Hepatocyte (in vitro differentiated cells): ENCODE measurements around the gene TBPL1. TPM values are rescaled to one million over a fixed set of nuclear protein-coding genes. Genes with fewer than 3 reads are reported as not detected.

ENCODE experiments used
- DNase-seq: peaks from one replicate; pipeline ENCODE4 v3.0.0-alpha.2; 2016; ENCODE audit warnings: low spot score
- H2AFZ ChIP-seq: fragments of 200-600 bp; sonication (generic); 2 replicates; pipeline ENCODE4 v1.6.0; 2016; ENCODE audit warnings: antibody characterized with exemption, mild to moderate bottlenecking
- H3K27ac ChIP-seq: fragments of 200-600 bp; sonication (generic); 2 replicates; pipeline ENCODE4 v1.5.1; 2016; ENCODE audit warnings: mild to moderate bottlenecking
- H3K27me3 ChIP-seq: fragments of 200-600 bp; sonication (generic); 2 replicates; pipeline ENCODE4 v1.6.1; 2016
- H3K36me3 ChIP-seq: fragments of 200-600 bp; sonication (generic); replicated peaks from 2 replicates; pipeline ENCODE4 v1.5.1; 2016; ENCODE audit warnings: low read depth; ENCODE audit not compliant: insufficient read depth
- H3K4me1 ChIP-seq: fragments of 200-600 bp; sonication (generic); 2 replicates; pipeline ENCODE4 v1.5.1; 2016; ENCODE audit warnings: mild to moderate bottlenecking, moderate library complexity; ENCODE audit not compliant: insufficient read depth
- H3K4me2 ChIP-seq: fragments of 200-600 bp; sonication (generic); 2 replicates; pipeline ENCODE4 v1.6.0; 2016
- H3K4me3 ChIP-seq: fragments of 200-600 bp; sonication (generic); 2 replicates; pipeline ENCODE4 v1.5.1; 2016; ENCODE audit warnings: mild to moderate bottlenecking
- H3K79me2 ChIP-seq: fragments of 200-600 bp; sonication (generic); 2 replicates; pipeline ENCODE4 v1.6.0; 2017; ENCODE audit warnings: mild to moderate bottlenecking
- H3K9me2 ChIP-seq: fragments of 200-600 bp; sonication (generic); replicated peaks from 2 replicates; pipeline ENCODE4 v1.6.0; 2017; ENCODE audit warnings: mild to moderate bottlenecking; ENCODE audit not compliant: insufficient read depth
- H3K9me3 ChIP-seq: fragments of 200-600 bp; sonication (generic); 2 replicates; pipeline ENCODE4 v1.5.1; 2016; ENCODE audit warnings: low read depth, mild to moderate bottlenecking
- H4K20me1 ChIP-seq: fragments of 200-600 bp; sonication (generic); 2 replicates; pipeline ENCODE4 v1.6.0; 2016; ENCODE audit warnings: mild to moderate bottlenecking; ENCODE audit not compliant: insufficient read depth, poor library complexity, severe bottlenecking
- CTCF ChIP-seq: fragments of 200-600 bp; sonication (generic); IDR thresholded peaks from 2 replicates; pipeline ENCODE4 v1.5.1; 2016; ENCODE audit warnings: antibody characterized with exemption, mild to moderate bottlenecking; ENCODE audit not compliant: poor library complexity
- EZH2 ChIP-seq: fragments of 200-600 bp; sonication (generic); IDR thresholded peaks from 2 replicates; pipeline ENCODE4 v1.6.1; 2016; ENCODE audit warnings: antibody characterized with exemption, mild to moderate bottlenecking, borderline replicate concordance
- EZH2phosphoT487 ChIP-seq: fragments of 200-600 bp; sonication (generic); IDR thresholded peaks from one replicate; pipeline ENCODE4 v1.6.1; 2018; ENCODE audit warnings: antibody characterized with exemption, mild to moderate bottlenecking, low read depth, moderate library complexity; ENCODE audit not compliant: unreplicated experiment, severe bottlenecking
- WGBS: methylation state at CpG from one replicate; pipeline ENCODE4 v1.1.6; 2016; ENCODE audit warnings: low lambda C conversion rate; ENCODE audit errors: missing lambda C conversion rate; 5-methylcytosine and 5-hydroxymethylcytosine counted together
- polyA plus RNA-seq: library from polyadenylated mRNA; unstranded; fragments of >200 nt; fragmentation: Nextera tagmentation; extraction: Ambion mirVana; gene quantifications from 2 replicates; pipeline ENCODE4 v1.2.1, GENCODE V29; 2016
- small RNA-seq: library from RNA; depleted of rRNA; stranded (forward); fragments of <200 nt; gene quantifications from one replicate; pipeline ENCODE3, GENCODE V24; 2014
- total RNA-seq: library from RNA; depleted of rRNA; stranded (reverse); fragments of >200 nt; gene quantifications from 2 replicates; pipeline ENCODE4 v1.2.3, GENCODE V29; 2014

The TBPL1 gene
- total and polyA plus RNA-seq, 2 experiments from 2014 or later: 26.2 to 36.8 TPM

- no peaks in the 10 kb centered on the region for H3K9me2 ChIP-seq
- peak overlapping the region; percentile 45 for H3K27ac ChIP-seq
- no peaks in the 10 kb centered on the region for H3K79me2 ChIP-seq
- no peaks in the 10 kb centered on the region for H3K36me3 ChIP-seq
- H3K4me1 ChIP-seq: peaks cover 4% of the 10 kb centered on the region
- no peak overlapping the region for H2AFZ ChIP-seq
- H4K20me1 ChIP-seq: no peaks in the 10 kb centered on the region
- H3K9me3 ChIP-seq: no peaks in the 10 kb centered on the region
- TF ChIP-seq EZH2phosphoT487 (no peak), EZH2 (no peak), CTCF (no peak)
- 64% methylated on average over 3 of the region's 3 CpGs for WGBS
- no peak overlapping the region for H3K4me3 ChIP-seq
- H3K27me3 ChIP-seq: no peaks in the 10 kb centered on the region
- DNase-seq: peak; percentile 15
- no peak overlapping the region for H3K4me2 ChIP-seq
Measured at GRCh38 chr6:134035823-134036296, 82.8 kb downstream of the TBPL1 start.

- Histone ChIP-seq H4K20me1 (no peaks in the 10 kb centered on the region), H3K79me2 (no peaks in the 10 kb centered on the region), H3K9me2 (no peaks in the 10 kb centered on the region), H3K27me3 (no peaks in the 10 kb centered on the region), H2AFZ (no peak overlapping the region), H3K27ac (no peak overlapping the region), H3K4me1 (peaks cover 4% of the 10 kb centered on the region), H3K4me3 (no peak overlapping the region), H3K36me3 (no peaks in the 10 kb centered on the region), H3K4me2 (no peak overlapping the region), H3K9me3 (no peaks in the 10 kb centered on the region)
- no peak for DNase-seq
- WGBS: 80% methylated on average over 1 of the region's 1 CpG
- TF ChIP-seq EZH2 (no peak), EZH2phosphoT487 (no peak), CTCF (no peak)
Measured at GRCh38 chr6:134039116-134039515, 86.1 kb downstream of the TBPL1 start.

Small RNAs within 50 kb of the gene (small RNA-seq; reads per million reads assigned to genes)
- gene AL449363.1: not detected

Other genes starting within 250 kb of the TBPL1 start
- 9.0 and 10.1 TPM in 2 replicates for gene TCF21, start 64.1 kb upstream of the TBPL1 start, total RNA-seq
- 8.2 and 8.6 TPM in 2 replicates for gene TCF21, start 64.1 kb upstream of the TBPL1 start, polyA plus RNA-seq
- 2.5 and 2.9 TPM in 2 replicates for gene SLC2A12, start 99.4 kb downstream of the TBPL1 start, total RNA-seq
- 0.86 and 1.1 TPM in 2 replicates for gene SLC2A12, start 99.4 kb downstream of the TBPL1 start, polyA plus RNA-seq